ENCODE data around the gene PLXNB1.

GRCh38 chr3:48451270-48451669, 21.4 kb upstream of the PLXNB1 start:
- TF ChIP-seq CTCF (IDR thresholded peaks at IDR 0.05) (no peak), EP300 (IDR thresholded peaks at IDR 0.05; ENCODE audit: low read depth) (no peak)
